GM12875 (cell line): Measurements from ENCODE around the gene TAF1C.

Source experiments
- H3K4me3 ChIP-seq: one replicate; pipeline ENCODE4 v1.5.1; 2011; ENCODE audit warnings: low read depth, low read length, control low read depth
- CTCF ChIP-seq: IDR thresholded peaks from 2 replicates; pipeline ENCODE4 v1.5.1; 2011; ENCODE audit warnings: low read depth, mild to moderate bottlenecking, control low read depth, inconsistent platforms, low read length, moderate library complexity, borderline replicate concordance; ENCODE audit not compliant: insufficient read depth

The TAF1C gene

DNA sequence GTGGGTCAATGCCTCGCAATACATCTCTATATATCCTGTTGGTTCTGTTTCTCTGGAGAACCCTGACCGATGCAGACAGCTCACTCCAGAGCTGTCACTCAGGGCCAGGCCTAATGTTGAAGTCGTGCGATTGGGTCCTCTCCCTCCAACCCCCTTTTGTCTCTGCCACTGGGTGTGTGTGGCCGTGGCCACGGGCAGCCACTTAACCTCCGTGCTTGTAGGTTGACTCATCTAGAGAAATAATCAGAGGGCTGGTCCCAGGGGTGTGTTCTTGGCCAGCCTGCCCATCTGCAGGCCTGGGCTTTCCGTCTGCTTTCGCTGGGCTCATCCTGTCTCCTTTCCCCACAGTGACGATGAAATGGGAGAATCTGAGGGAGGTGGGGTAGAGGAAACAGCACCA lies 11.5 kb upstream of the TAF1C start:
- TF ChIP-seq CTCF = no peak
- H3K4me3 ChIP-seq = no peak overlapping the region

DNA sequence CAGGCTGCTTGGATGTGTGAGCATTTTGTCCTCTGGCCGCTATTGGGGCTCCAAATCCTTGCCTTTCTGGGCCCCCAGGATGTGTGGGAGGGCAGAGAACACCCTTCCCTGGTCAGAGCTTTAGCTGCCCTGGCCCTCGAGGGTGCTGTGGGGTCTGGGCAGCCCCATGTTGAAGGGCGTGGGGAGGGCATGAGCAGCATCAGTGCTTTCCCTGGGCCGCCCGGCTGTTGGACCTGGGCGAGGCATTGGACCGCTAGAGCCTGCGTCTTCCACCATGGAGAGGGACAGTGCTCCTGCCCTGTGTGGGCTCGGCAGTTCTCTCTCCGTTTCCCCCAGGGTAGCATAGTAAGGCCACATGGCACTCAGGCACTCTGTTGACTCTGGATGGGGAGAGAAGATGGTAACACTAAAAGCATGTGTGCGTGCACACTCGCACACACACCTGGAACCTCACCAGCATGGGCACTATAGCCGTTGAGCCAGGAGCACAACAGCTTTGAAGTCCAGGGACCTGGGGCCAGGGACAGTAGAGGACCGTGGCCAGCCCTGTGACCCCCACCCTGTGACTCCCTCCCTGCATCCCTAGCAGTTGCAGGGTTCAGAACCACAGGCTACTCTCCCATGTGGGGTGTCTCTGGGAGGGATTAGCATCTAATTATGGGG lies 10.7 kb upstream of the TAF1C start:
- H3K4me3 ChIP-seq = no peak overlapping the region
- TF ChIP-seq CTCF = no peak

DNA sequence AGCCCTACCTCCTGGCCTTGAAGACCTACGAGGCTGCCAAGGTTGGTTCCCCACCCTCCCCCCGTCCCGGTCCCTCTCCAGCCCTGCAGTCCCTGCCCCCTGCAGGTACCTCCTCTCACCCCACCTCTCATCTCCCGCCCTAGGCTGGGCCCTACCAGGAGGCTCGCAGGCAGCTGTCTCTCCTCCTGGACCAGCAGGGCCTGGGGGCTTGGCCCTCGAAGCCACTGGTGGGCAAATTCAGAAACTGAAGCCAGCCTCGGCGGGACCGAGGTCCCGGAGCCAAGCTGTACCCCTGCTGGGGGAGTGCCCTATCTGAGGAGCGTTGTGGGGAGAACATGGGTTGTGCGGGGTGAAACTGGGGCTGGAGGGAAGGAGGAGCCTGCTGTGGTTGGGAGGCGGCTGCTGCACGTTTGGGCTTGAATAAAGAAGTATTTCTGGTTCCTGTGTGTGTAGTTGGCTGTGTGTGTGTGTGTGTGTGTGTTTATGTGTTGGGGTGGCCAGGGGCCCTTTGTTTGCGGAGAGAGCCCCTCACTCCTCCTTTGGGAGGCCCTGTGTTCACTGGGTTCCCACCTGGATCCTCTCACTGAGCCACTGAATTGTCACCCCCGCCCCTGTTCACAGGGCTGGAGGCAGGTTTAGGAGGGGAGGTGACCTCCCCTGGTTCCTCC lies 10.0 kb upstream of the TAF1C start:
- no peak overlapping the region for H3K4me3 ChIP-seq
- TF ChIP-seq CTCF = no peak

- no peak for TF ChIP-seq CTCF
- H3K4me3 ChIP-seq = no peak overlapping the region
Measured at GRCh38 chr16:84196101-84196500, 9.2 kb upstream of the TAF1C start.

DNA sequence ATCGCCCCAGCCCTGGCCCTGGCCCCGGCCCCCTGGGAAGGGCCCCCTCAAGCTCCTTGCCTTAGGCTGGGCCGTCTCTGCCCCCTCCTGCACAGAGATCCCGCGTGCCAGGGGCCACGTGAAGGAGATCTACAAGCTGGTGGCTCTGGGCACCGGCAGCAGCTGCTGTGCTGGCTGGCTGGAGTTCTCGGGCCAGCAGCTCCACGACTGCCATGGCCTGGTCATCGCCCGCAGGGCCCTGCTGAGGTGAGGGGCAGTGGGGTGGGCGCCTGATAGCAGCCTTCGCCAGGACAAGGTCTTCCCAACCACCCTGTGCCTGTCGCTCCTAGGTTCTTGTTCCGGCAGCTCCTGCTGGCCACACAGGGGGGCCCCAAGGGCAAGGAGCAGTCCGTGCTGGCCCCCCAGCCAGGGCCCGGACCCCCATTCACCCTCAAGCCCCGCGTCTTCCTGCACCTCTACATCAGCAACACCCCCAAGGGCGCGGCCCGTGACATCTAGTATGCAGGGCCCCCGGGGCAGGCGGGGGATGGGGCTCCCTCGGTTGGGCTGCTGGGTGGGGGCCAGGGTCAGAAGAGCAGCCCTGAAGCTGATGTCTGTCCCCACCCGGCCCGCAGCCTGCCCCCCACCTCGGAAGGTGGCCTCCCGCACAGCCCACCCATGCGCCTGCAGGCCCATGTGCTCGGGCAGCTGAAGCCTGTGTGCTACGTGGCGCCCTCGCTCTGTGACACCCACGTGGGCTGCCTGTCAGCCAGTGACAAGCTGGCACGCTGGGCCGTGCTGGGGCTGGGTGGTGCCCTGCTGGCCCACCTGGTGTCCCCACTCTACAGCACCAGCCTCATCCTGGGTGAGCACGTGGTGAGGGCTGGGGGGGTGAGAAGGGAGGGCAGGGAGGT lies 8.6 kb upstream of the TAF1C start:
- H3K4me3 ChIP-seq = no peak overlapping the region
- no peak for TF ChIP-seq CTCF

DNA sequence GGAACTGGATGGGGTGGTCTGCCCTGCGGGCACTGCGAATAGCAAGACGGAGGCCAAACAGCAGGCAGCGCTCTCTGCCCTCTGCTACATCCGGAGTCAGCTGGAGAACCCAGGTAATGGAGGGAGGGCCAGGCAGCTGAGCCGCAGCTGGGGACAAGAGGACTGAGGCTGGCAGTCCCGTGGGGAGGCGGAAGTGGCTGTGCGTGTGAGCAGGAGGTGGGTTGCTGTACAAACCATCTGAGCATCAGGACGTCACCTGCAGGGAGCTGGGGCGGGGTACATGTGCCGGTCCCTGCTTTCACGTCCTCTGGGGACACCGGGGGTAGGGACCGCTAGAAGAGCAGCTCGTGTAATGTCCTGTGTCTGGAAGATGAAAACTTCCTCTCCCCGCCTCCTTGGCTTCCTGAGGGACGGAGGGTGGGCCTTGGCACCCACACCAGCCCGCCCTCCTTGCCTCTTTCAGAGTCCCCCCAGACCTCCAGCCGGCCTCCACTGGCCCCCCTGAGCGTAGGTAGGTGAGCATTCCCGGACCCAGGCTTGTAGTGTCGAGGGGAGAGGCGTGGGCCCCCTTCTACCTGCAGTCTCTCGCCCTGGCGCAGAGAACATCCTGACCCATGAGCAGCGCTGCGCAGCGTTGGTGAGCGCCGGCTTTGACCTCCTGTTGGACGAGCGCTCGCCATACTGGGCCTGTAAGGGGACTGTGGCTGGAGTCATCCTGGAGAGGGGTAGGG lies 7.8 kb upstream of the TAF1C start:
- no peak overlapping the region for H3K4me3 ChIP-seq
- no peak for TF ChIP-seq CTCF
